Measurements from ENCODE around the gene ASRGL1. TPM values are rescaled to one million over a fixed set of nuclear protein-coding genes. Genes with fewer than 3 reads are reported as not detected.

ASRGL1 gene
- polyA plus RNA-seq, 1 of the 3 experiments (the other 2 are of a cell fraction), result 4.3 TPM

DNA sequence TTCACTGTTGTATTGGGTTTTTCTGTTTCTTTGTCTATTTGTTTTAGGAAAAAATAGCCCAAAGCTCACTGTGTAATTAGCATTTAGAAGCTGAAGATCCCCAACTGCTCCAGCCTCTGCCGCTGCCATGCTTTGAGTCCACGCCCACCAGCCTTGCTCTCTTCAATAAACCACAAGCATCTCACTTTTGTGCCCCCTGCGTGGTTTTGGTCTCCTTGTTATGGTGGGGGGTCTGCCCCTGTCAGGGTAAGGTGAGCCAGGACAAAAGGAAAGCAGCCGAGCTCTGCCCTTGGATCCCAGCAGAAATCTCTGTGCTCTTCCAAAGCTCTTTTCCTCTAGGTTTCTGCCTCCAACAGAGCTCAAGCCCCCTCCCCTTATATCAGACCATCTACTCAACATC is 85.8 kb downstream of the ASRGL1 start:
- Histone ChIP-seq H3K27ac (ENCODE audit: low read depth in 2 of 2, low read length in 1 of 2) (no peak overlapping the region), H2AFZ (ENCODE audit: low read depth) (no peak overlapping the region), H3K79me2 (ENCODE audit: insufficient read depth) (no peaks in the 10 kb centered on the region), H3K27me3 (ENCODE audit: insufficient read depth) (no peaks in the 10 kb centered on the region), H3K9ac (no peak overlapping the region), H3K9me3 (no peaks in the 10 kb centered on the region), H3K4me3 (ENCODE audit: low read depth in 2 of 2, low read length in 1 of 2) (no peak overlapping the region), H4K20me1 (ENCODE audit: insufficient read depth) (no peaks in the 10 kb centered on the region), H3F3A (replicated peaks; ENCODE audit: insufficient read depth) (peaks cover 15% of the 10 kb centered on the region), H3K36me3 (replicated peaks in 1 of 2; ENCODE audit: control insufficient read depth in 1 of 2, insufficient read depth in 2 of 2, low read length in 1 of 2) (no peaks in the 10 kb centered on the region), H3K9me2 (no peaks in the 10 kb centered on the region), H3K4me1 (ENCODE audit: control insufficient read depth in 1 of 2, insufficient read depth in 2 of 2, low read depth in 1 of 2, low read length in 1 of 2) (peaks cover 10 to 22% of the 10 kb centered on the region in 2 experiments; a peak in 3 of 4 replicates), H3K4me2 (no peak overlapping the region)
- no peak for DNase-seq
- WGBS (ENCODE audit: low lambda C conversion rate), result 89% methylated on average over 4 of the region's 4 CpGs
- ChIA-PET POLR2A (interaction anchor here (1.1 kb wide), 1 partner anchor 151 kb away, joined by 3 read pairs; the partner anchor contains the start of gene EEF1G), CTCF (interaction anchor here (0.8 to 9.6 kb wide), 8 partner anchors 9 to 150 kb away, joined by 3 to 183 read pairs (median 16); partner anchors contain the start of gene EEF1G)
- TF ChIP-seq SMC3 (IDR thresholded peaks at IDR 0.05; ENCODE audit: low read depth, low read length) (no peak), GATA2 (CRISPR knock-in tag; IDR thresholded peaks at IDR 0.05) (no peak), FOXJ3 (CRISPR knock-in tag; IDR thresholded peaks at IDR 0.05) (no peak), NRF1 (IDR thresholded peaks at IDR 0.05; ENCODE audit: low read depth, low read length) (no peak), TCF12 (IDR thresholded peaks at IDR 0.05) (no peak), RAD21 (IDR thresholded peaks at IDR 0.05; ENCODE audit: low read length) (no peak), RXRA (IDR thresholded peaks at IDR 0.05; ENCODE audit: borderline replicate concordance, low read depth) (no peak), USF1 (IDR thresholded peaks at IDR 0.05; ENCODE audit: borderline replicate concordance, low read depth) (no peak), EZH2phosphoT487 (IDR thresholded peaks at IDR 0.05; ENCODE audit: borderline replicate concordance, low read depth) (no peak), REST (IDR thresholded peaks at IDR 0.05; ENCODE audit: low read depth, low read length) (no peak), EP300 (IDR thresholded peaks at IDR 0.05; ENCODE audit: borderline replicate concordance in 1 of 2, low read depth in 1 of 2, low read length in 1 of 2) (no peak), ELF1 (IDR thresholded peaks at IDR 0.05) (no peak), GABPA (IDR thresholded peaks at IDR 0.05; ENCODE audit: low read depth) (no peak), MEF2A (IDR thresholded peaks at IDR 0.05; ENCODE audit: borderline replicate concordance, low read depth) (no peak)
- TF ChIP-seq, protein P1, sequence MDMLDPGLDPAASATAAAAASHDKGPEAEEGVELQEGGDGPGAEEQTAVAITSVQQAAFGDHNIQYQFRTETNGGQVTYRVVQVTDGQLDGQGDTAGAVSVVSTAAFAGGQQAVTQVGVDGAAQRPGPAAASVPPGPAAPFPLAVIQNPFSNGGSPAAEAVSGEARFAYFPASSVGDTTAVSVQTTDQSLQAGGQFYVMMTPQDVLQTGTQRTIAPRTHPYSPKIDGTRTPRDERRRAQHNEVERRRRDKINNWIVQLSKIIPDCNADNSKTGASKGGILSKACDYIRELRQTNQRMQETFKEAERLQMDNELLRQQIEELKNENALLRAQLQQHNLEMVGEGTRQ (IDR thresholded peaks at IDR 0.05; ENCODE audit: borderline replicate concordance, low read depth, low read length), result no peak
- TF ChIP-seq, protein P2, sequence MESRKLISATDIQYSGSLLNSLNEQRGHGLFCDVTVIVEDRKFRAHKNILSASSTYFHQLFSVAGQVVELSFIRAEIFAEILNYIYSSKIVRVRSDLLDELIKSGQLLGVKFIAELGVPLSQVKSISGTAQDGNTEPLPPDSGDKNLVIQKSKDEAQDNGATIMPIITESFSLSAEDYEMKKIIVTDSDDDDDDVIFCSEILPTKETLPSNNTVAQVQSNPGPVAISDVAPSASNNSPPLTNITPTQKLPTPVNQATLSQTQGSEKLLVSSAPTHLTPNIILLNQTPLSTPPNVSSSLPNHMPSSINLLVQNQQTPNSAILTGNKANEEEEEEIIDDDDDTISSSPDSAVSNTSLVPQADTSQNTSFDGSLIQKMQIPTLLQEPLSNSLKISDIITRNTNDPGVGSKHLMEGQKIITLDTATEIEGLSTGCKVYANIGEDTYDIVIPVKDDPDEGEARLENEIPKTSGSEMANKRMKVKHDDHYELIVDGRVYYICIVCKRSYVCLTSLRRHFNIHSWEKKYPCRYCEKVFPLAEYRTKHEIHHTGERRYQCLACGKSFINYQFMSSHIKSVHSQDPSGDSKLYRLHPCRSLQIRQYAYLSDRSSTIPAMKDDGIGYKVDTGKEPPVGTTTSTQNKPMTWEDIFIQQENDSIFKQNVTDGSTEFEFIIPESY (IDR thresholded peaks at IDR 0.05; ENCODE audit: borderline replicate concordance, low read depth), result no peak
- TF ChIP-seq, protein P3, sequence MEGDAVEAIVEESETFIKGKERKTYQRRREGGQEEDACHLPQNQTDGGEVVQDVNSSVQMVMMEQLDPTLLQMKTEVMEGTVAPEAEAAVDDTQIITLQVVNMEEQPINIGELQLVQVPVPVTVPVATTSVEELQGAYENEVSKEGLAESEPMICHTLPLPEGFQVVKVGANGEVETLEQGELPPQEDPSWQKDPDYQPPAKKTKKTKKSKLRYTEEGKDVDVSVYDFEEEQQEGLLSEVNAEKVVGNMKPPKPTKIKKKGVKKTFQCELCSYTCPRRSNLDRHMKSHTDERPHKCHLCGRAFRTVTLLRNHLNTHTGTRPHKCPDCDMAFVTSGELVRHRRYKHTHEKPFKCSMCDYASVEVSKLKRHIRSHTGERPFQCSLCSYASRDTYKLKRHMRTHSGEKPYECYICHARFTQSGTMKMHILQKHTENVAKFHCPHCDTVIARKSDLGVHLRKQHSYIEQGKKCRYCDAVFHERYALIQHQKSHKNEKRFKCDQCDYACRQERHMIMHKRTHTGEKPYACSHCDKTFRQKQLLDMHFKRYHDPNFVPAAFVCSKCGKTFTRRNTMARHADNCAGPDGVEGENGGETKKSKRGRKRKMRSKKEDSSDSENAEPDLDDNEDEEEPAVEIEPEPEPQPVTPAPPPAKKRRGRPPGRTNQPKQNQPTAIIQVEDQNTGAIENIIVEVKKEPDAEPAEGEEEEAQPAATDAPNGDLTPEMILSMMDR (IDR thresholded peaks at IDR 0.05), result no peak
